SKM-1 (cell line): ENCODE measurements around the gene RSU1.
"Not testable (repeated sequence)": the region's sequence is repeated elsewhere in the genome, so short reads cannot be mapped to it uniquely, and the experiment has no call there.

Experiments used
- DNase-seq: peaks from one replicate; lab custom pipeline; 2025; ENCODE audit not compliant: unreplicated experiment; lab: John Stamatoyannopoulos, UW

The RSU1 gene

DNA sequence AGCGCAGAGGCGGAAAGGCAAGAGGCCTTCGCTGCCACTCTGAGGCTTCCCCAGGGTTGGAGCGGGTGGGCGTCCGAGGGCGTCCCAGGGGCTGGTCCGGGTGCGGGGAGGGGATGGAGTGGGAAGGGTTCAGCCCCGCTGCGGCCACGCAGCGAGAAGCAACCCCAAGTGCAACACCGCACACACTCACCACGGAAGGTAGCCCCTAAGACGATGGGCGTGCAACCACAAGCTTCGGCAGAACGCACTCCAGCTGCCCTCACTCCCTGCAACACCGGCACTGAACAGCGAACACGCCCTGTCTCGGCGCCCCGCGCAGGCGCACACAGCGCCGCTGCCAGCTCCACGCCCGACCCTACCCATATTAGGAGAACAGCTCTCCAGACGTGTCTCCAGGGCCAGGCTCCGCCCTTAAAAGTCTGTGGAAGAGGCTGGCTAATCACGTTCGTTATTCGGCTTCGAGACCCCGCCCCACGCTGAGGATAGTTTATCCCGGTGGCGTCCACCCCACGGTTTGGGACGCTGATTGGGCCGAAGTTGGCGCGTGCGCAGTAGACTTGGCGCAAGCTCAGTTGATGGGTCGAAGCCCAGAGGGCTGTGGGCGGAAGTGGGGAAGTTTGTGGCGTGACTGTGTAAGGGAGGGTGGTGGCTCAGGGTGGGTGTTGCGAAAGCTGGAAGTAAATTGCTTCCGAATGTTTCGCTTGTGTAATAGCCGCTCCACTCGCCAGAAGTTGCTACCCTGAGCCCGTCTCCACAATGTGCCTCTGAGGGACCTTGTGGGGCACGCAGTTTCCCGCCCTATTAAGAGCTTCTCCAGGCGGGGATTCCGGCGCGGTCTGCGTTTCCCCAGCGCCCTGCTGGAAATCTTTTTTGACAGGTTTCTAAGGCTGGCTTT lies at the start of gene RSU1:
Gene RSU1, minus strand, starts transcription at position 300 of the 895 bp plus-strand sequence. CDS start 343 bp downstream, outside the sequence.
- peak; percentile 81 for DNase-seq

GRCh38 chr10:16866541-16867275 lies 49.5 kb upstream of the RSU1 start:
- no peak for DNase-seq

GRCh38 chr10:16865766-16866165 lies 48.5 kb upstream of the RSU1 start:
- no peak for DNase-seq

DNA sequence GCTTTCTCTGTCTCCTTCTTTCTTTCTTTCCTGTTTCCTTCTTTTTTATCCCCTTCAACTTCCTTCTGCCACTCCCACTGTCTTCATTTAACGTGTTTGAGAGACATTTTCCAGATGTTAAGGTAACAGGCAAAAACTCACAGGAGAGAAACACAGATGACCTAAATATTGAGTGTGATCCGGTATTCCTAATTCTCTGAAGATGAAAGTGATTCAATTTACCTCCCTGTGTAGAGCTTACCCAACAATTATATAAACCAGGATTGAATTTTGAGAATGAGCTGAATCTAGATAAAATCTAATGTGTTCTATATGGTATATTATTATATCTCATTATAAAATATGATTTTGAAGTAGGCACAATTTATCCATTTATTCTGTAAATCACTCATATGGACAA lies 46.5 kb upstream of the RSU1 start:
- DNase-seq: no peak

DNA sequence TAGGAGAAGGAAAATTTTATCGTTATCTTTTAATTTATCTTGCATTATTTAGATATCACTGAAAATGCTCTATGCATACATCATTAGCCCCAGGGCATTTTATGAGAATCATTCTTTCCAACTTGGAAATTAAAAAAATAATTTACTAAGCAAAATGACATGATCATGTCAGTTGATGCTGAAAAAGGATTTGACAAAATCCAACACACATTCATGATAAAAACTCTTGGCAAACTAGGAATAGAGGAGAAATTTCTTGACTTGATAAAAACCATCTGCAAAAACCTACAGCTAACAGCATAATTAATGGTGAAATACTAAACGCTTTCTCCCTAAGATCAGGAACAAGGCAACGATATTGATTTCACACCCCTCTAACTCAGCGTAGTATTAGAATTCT lies 40.2 kb upstream of the RSU1 start:
- DNase-seq: no peak

GRCh38 chr10:16856567-16856966 lies 39.3 kb upstream of the RSU1 start:
- DNase-seq: no peak

- DNase-seq: no peak
Observed at GRCh38 chr10:16856092-16856491, 38.9 kb upstream of the RSU1 start.

DNA sequence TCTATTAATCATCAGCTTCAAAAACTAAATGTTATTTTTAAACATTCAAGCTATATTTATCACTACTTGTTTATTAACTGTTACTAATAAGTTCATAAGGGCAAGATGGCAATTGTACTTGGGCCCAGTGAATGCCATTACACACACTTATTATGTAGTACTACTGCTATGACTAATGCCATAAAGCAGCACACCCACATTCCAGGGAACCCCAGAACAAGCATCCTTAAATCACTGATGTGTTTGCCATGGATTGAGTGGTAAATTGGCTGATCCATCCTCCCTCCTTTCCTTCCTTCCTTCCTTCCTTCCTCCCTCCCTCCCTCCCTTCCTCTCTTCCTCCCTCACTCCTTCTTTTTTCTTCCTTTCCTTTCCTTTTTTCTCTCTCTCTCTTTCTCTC lies 37.4 kb upstream of the RSU1 start:
- DNase-seq: no peak

DNA sequence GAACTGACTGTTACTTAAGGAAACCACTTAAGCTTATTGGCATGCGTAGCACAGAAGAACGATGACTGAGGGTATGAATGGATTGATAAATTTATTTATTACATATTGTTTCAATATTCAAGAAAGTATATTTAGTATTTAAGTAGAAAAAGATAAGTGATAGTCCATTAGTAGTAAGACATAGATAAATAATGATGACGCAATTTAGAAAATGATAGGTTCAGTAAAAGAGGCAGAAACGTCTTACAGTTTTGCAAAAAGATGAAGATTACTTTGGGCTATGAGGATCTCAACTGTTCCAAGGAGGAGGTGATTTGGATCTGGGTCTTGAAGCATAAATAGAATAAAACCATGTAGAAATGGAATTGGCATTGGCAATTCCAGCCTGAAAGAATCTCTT lies 36.6 kb upstream of the RSU1 start:
- no peak for DNase-seq

GRCh38 chr10:16853201-16853600 lies 36.0 kb upstream of the RSU1 start:
- DNase-seq: peak; percentile 0

DNA sequence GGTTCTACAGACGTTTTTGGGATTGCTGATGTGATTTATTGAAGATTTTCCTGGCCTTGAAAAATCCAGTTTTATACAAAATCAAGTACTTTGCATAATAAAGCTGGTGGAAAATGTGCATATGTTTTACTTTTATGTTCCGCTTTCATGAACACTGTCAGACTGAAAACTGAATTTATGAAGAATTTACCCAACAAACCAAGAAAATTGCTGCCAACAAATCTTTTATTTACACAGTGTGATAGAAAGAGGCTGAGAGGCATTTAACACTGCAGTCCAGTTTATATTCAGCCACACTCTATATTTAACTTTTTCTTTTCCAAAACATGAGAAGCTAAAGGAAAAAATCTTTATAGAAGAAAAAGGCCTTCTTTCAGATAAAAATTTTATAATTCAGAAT lies 35.4 kb upstream of the RSU1 start:
- no peak for DNase-seq

- DNase-seq: no peak
Observed at GRCh38 chr10:16848562-16849154, 31.4 kb upstream of the RSU1 start.

DNA sequence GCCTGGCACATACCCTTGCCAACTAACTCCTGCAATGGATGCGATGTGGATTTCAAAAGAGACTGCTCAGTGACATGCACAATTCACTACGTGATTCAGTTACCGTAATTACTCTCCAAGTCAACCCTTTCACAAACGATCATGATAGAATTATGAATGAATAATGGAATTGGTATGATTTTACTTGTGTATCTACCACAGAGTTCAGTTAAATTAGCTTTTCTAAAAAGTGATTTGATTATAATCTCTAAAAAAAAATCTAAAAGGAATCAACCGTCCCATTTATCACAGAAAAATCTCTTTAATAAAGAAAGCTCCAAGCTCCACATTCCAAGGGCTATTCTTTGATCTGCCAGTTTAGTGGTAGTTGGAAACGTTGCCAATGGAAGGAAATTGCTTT lies 30.4 kb upstream of the RSU1 start:
- no peak for DNase-seq

GRCh38 chr10:16845248-16845647 lies 28.0 kb upstream of the RSU1 start:
- no peak for DNase-seq

DNA sequence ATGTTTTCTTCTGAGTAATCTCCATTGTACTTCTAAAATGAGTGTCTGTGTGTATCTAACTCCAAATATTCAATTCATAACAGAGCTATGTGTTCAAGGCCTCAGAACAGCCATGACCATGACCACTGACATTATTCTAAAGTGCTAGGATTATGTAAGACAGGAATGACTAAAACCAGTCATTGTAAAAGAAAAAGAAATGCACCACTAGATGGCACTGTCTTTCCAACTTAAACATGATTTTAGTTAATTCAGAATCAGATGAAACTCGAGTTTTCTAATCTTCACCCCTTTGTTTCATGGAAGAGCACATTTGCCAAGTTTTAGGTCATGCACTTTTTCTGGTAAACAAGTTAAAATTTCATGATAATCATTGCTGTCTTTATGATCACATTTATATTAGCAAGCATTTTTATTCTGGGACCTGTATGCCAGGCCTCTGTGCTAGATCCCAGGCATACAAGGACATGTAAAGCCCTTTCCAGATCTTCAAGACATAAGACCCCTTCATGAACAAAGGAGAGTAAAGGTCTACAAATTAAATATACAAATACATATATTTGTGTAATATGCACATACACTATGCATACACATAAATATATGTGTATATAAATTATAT lies 26.1 kb upstream of the RSU1 start:
- DNase-seq: no peak

DNA sequence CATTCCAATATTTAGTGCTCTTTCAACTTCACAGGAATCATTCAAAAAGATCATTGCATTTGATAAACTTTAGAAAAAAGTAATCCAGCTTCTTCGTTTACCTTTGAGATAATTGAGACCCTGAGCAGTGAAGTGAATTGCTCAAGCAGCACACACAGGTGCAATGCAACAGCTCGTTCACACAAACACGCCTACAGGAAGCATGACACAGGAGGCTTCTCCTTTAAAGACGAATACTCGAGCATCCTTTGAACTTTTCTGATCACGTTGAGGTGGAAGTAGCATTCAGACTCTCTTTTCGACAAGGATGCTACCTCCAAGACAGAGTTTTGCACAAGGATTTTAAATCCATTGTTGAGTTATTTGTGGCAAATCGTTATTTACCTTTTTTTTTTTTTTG lies 18.0 kb upstream of the RSU1 start:
- no peak for DNase-seq

DNA sequence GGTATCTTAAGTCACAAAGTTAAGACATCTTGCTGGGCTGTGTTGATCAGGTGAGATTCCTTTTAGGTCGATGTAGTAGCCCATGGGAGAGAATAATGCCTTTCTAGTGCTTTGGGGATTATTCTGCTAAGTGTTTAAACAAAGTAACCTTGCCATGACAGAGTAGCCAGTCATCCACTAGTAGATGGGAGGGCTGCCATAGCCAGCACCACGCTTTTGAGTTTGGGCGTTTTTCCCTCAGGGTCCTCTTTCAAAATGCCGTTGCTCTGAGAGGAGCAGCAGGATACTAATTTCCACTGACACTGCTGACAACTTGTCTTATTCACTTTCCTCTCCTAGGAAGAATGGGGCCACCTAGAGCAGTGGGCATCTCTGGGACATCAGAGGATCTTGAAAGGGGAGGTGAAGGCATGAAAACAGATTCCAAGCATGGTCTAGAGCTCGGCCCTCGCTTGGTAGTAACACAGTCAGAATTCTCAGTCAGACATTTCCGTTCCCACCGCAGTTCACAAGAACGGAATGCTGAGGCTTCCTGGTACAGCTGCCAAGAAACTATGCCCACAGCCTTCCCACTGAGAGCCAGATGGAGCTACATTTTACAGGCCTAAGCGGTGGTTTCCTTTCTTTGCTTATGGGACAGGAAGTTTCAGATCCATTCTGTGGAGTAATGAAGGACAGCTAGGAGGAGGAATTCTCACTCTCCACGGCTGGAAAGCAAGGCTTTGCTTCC lies 15.3 kb upstream of the RSU1 start:
- DNase-seq: no peak

- no peak for DNase-seq
Observed at GRCh38 chr10:16828701-16829175, 11.5 kb upstream of the RSU1 start.

- DNase-seq: no peak
Observed at GRCh38 chr10:16828114-16828568, 10.9 kb upstream of the RSU1 start.

DNA sequence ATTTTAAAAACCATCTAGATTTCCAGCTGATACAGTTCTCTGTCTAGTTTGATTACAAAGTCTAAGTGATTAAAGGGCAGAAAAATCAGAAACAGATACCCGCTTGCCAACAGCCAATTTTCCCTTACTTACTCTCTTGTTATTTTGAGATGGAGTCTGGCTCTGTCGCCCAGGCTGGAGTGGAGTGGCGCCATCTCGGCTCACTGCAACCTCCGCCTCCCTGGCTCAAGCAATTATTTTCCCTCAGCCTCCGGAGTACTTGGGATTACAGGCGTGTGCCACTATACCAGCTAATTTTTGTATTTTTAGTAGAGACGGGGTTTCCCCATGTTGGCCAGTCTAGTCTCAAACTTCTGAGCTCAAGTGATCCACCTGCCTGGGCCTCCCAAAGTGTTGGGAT lies 10.2 kb upstream of the RSU1 start:
- DNase-seq: not testable (repeated sequence)
